ENCODE data around the gene FAM25G. TPM values are rescaled to one million over a fixed set of nuclear protein-coding genes. Genes with fewer than 3 reads are reported as not detected.

Gene FAM25G
- total RNA-seq, 2 donors from 2014 or later, result not detected

- Histone ChIP-seq H3K4me1 (no peaks in the 10 kb centered on the region), H3K27ac (no peak overlapping the region), H3K36me3 (replicated peaks in 1 of 2; ENCODE audit: insufficient read depth in 1 of 2, low read depth in 2 of 2) (no peaks in the 10 kb centered on the region), H3K27me3 (no peaks in the 10 kb centered on the region), H3K4me3 (no peak overlapping the region), H3K9me3 (peaks cover 0 to 5% (median 0%) of the 10 kb centered on the region in 3 donors)
- ATAC-seq, result no peak
- no peak for TF ChIP-seq POLR2A (IDR thresholded peaks at IDR 0.05)
- no peak for TF ChIP-seq CTCF (IDR thresholded peaks at IDR 0.05)
- intact Hi-C loops (cut with DNase I), result no loop called here
- WGBS, 2 donors, result 67% methylated on average over 4 of the region's 4 CpGs
- no peak for DNase-seq
Observed at GRCh38 chr10:47441938-47442337, 49.6 kb downstream of the FAM25G start.

DNA sequence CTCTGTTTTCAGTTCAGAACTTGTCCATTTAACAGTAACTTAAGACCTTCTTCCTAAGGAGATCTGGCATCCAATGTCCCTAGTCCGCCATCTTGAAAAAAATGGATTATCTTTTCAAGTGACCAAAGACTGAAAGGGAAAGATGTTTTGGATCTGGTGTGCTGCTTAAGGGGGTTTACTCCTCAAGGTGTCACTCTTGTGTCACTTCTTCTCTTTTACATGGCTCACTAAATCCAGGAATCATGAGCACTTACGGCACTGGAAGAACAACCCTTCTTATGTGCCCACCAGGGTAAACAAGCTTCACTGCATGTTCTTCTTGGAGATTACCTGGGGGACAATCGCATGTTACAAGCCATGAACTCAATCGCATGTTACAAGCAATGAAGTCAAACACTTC lies 51.3 kb downstream of the FAM25G start:
- Histone ChIP-seq H3K4me3 (no peak overlapping the region), H3K4me1 (no peaks in the 10 kb centered on the region), H3K27ac (no peak overlapping the region), H3K9me3 (no peaks in the 10 kb centered on the region), H3K27me3 (no peaks in the 10 kb centered on the region), H3K36me3 (replicated peaks in 1 of 2; ENCODE audit: insufficient read depth in 1 of 2, low read depth in 2 of 2) (no peaks in the 10 kb centered on the region)
- no peak for DNase-seq
- ATAC-seq, result no peak
- TF ChIP-seq POLR2A (IDR thresholded peaks at IDR 0.05) (no peak), CTCF (IDR thresholded peaks at IDR 0.05) (no peak)
- WGBS, 2 donors, result 83% methylated on average over 4 of the region's 4 CpGs
- intact Hi-C loops (cut with DNase I), result no loop called here

GRCh38 chr10:47438857-47439474 lies 52.5 kb downstream of the FAM25G start:
- peak; percentile 73 to 81 (median 78) for DNase-seq
- no peak for TF ChIP-seq POLR2A (IDR thresholded peaks at IDR 0.05)
- TF ChIP-seq CTCF (IDR thresholded peaks at IDR 0.05), result peak; percentile 28 to 78 (median 63)
- Histone ChIP-seq H3K27ac (no peak overlapping the region), H3K36me3 (replicated peaks in 1 of 2; ENCODE audit: insufficient read depth in 1 of 2, low read depth in 2 of 2) (no peaks in the 10 kb centered on the region), H3K9me3 (no peaks in the 10 kb centered on the region), H3K4me3 (no peak overlapping the region), H3K4me1 (no peaks in the 10 kb centered on the region), H3K27me3 (no peaks in the 10 kb centered on the region)
- intact Hi-C loops (cut with DNase I), result no loop called here
- 21 to 24% methylated on average over 6 of the region's 6 CpGs for WGBS, 2 donors
- ATAC-seq, result peak; percentile 96

Small RNA genes lying within 50 kb of the gene (small RNA-seq; reads per million reads assigned to genes)
- gene AL591684.3 (not detected), gene RNA5SP312 (not detected)

Other genes starting within 250 kb of the FAM25G start
- gene GDF10, start 191.5 kb downstream of the FAM25G start, total RNA-seq, result 1 to 10 TPM; 6.6 to 8.0 TPM
- gene GDF2, start 169.2 kb downstream of the FAM25G start, total RNA-seq, result not detected
- gene RBP3, start 143.3 kb downstream of the FAM25G start, total RNA-seq, result not detected
- gene ZNF488, start 107.4 kb downstream of the FAM25G start, total RNA-seq, result under 1 TPM in 1 of 2 donors, not detected in 1; 0.26 TPM
- not detected for gene ANXA8, start 7.6 kb downstream of the FAM25G start, total RNA-seq
- 10 to 100 TPM in 1 of 2 donors, 1 to 10 TPM in 1; 3.3 to 19.7 TPM for gene AGAP9, start 31.9 kb upstream of the FAM25G start, total RNA-seq